Colon (tissue), 2 donors: ENCODE results near the gene IGFN1.

Source experiments
- FAIRE-seq: peaks from 2 replicates; lab custom pipeline; 2012; peaks lifted over from hg19 to GRCh38; lab: Jason Lieb, UNC
- donor health status: control.
- donor health status: control.

The IGFN1 gene

GRCh38 chr1:201185527-201186128 is 5.0 kb upstream of the IGFN1 start:
- FAIRE-seq, result no peak

DNA sequence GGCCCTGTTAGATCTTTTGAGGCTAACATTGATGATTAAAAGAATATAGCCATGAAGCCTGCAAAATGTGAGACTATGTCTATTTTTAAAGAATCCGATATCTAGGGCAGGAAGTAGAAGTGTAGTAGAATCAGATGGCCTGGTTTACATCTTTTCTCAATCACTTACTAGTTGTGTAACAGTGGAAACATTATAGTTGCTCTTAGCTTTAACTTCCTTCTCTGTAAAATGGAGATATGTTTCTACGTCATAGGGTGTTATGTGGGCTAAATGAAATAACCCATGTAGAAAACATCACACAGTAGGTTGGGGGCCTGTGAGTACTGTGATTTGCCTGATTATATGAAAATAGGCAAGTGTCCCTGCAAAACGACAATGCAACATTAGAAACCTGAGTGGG is 4.4 kb upstream of the IGFN1 start:
- no peak for FAIRE-seq

DNA sequence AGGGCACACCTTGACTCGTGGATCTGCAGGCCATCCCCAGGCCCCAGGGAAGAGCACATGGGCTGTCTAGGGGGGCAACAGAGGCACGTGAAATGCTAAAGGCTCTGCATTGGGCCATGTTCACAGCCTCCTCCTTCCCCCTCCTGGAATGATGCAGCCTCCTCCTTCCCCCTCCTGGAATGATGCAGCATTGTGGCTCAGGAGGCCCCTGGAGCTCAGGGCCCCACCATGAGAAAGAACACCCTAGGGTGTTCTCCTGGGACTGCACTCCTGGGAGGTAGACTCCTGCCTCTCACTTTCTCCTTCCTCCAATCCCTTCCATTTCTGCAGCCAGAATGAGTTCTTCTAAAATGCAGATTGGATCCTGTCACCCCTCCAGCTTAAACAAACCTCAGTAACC is 1.5 kb upstream of the IGFN1 start:
- no peak for FAIRE-seq

GRCh38 chr1:201190005-201190404 is 619 bp upstream of the IGFN1 start:
- FAIRE-seq, result no peak

DNA sequence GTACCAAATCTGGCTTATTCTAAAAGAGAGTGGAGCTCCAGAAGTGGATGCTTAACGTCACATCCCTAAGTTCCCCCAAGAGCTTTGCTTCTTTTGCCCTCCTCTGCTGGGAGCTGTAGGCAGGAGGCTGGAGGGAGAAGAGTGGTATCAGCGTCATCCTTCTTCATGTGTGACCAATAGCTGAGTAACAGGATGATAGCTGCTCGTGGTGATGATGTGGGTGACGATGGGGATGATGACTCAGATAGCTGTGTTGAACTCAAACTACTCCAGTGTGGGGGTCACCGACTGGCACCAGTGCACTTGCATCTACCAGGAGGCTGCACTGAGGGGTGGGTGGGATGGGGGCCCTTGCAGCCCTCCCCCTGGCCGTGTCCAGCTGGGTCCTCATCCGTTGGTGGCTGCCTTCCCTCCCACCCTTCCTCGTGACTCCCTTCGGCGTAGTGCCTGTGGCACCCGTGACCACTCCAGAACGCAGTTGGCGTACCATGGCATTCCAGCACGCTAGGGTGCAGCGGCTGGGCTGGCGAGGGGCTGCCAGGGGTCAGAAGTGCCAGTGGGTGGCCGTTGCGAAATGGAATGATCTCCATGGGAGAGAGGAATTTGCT is 1.1 kb downstream of the IGFN1 start:
- FAIRE-seq, result no peak

- no peak for FAIRE-seq
Observed at GRCh38 chr1:201192261-201192788, 1.7 kb downstream of the IGFN1 start.

DNA sequence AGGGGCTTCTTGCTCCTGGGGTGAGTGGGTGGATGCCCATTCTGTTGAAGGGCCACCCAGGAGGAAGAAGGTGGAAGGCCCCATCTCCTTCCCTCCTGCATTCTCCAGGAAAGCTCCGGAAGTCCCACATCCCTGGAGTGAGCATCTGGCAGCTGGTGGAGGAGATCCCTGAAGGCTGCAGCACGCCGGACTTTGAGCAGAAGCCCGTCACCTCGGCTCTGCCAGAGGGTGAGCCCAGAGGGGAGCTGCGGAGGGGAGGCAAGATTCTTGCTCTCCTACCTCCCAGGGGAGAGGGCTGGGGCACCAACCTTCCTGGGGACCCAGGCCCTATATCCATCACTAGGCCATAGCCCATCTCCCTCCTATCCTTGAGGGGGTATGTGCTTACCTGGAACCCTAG is 3.4 kb downstream of the IGFN1 start:
- no peak for FAIRE-seq

- FAIRE-seq, result no peak
Observed at GRCh38 chr1:201198598-201198997, 8.0 kb downstream of the IGFN1 start.

GRCh38 chr1:201205036-201205435 is 14.4 kb downstream of the IGFN1 start:
- FAIRE-seq, result no peak

- no peak for FAIRE-seq
Observed at GRCh38 chr1:201206176-201206575, 15.6 kb downstream of the IGFN1 start.

- FAIRE-seq, result no peak
Observed at GRCh38 chr1:201207046-201207445, 16.4 kb downstream of the IGFN1 start.

DNA sequence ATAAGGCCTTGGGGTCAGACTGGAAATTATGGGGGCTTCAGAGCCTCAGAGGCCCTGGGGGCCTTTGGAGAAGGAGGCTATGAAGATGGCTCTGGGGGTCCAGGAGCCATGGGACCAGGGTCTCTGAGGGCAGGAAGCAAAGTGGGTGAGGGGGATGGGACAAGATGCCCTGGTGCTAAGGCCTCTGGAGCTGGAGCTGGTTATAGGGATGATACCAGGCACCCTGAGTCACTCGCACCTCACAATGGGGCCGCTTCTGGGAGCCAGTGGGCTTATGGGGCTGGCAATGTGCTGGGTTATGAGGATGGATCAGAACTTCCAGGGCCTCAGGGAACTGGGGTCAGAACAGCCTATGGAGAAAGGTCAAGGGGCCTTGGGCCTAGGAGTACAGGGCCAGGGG is 17.6 kb downstream of the IGFN1 start:
- no peak for FAIRE-seq

DNA sequence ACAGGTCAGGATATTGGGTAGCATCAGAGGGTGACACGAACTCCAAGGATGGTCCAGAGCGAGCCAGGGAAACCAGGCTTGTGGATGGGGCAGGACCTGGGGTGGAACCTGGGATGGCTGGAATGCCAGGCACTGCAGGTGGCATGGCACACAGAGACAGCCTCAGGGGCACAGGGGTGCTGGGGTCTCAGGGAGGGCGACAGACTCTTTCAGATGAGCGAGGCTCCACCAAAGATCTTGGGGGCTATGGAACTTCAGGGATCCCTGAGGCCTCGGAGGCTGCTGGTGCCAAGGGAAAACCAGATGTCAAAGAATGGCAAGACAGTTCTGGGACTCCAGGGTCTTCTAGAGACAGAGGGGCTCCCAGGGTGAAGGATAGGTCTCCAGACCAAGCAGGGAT is 21.4 kb downstream of the IGFN1 start:
- no peak for FAIRE-seq

DNA sequence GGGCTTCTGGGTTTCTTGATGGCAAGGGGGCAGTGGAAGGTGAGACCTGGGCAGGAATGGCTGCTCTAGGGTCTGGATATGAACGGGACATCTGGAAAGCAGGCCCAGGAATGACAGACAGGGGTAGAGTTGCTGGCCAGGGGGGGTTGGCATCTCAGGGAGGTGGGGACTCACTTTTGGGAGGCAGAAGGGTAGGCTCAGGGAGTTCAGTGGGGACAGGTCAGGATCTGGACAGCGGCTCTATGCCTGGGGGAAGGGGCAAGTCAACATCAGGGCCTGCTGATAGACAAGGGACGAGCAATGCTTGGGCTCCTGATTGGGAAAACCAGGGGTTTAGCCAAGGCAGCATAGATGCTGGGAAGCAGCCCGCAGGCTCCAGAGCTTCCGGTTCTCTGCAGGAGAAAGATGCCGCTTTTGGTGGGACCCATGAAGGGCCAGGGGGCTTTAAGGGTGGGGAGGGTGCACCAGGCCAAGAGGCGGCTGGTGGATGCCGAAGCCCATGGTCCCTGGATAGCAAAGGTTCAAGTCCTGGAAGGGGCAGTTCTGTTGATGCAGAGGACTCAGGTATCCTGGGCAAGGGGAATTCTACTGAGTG is 21.9 kb downstream of the IGFN1 start:
- no peak for FAIRE-seq

GRCh38 chr1:201213106-201213770 is 22.6 kb downstream of the IGFN1 start:
- FAIRE-seq, result no peak

GRCh38 chr1:201213926-201214325 is 23.3 kb downstream of the IGFN1 start:
- FAIRE-seq, result no peak

- FAIRE-seq, result no peak
Observed at GRCh38 chr1:201214461-201214860, 23.8 kb downstream of the IGFN1 start.

DNA sequence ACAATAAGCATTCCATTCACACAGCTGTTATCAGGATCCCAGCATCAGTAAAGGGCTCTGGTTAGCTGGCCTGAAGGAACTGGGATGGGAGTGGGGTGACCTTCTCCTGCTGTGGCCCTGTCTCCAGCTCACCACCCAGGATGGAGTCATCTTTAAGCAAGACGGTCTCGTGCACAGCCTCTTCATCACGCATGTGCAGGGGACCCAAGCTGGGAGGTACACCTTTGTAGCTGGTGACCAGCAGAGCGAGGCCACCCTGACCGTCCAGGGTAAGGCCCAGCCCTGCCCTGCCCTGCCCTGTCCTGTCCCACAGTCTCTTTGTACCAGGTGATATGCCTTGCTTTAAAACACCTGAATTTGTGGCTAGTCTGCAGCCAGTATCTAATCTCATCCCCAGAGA is 24.3 kb downstream of the IGFN1 start:
- FAIRE-seq, result no peak

DNA sequence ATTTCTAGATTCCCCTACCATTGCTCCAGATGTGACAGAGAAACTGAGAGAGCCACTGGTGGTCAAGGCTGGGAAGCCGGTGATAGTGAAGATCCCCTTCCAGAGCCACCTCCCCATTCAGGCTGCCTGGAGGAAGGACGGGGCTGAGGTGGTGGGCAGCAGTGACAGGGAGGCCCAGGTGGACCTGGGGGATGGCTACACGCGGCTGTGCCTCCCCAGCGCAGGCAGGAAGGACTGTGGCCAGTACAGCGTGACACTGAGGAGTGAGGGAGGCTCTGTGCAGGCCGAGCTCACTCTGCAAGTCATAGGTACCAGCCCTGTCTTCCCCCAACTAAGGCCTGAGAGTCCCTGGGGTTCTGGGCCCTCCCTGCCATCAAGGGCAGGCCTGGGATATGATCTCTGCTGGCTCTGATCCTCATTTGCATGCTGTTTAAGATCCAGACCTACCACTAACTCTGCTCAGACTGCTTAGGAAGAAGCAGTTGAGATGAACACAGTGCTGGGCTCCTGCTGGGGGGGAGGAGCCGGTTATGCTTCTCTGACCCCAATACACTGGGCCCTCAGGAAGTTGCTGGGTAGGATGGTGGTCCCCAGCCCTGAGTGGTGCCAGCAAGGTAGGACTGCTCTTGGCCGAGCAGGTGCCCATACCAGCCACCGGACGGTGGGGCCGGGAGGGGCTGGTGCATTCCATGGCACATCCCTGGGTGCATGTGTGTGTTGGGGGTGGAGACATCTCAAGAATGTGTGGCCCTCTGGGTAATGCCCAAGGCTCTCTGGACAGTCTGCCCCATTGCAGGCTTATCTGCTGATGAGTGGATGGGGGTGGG is 25.1 kb downstream of the IGFN1 start:
- FAIRE-seq, result no peak

DNA sequence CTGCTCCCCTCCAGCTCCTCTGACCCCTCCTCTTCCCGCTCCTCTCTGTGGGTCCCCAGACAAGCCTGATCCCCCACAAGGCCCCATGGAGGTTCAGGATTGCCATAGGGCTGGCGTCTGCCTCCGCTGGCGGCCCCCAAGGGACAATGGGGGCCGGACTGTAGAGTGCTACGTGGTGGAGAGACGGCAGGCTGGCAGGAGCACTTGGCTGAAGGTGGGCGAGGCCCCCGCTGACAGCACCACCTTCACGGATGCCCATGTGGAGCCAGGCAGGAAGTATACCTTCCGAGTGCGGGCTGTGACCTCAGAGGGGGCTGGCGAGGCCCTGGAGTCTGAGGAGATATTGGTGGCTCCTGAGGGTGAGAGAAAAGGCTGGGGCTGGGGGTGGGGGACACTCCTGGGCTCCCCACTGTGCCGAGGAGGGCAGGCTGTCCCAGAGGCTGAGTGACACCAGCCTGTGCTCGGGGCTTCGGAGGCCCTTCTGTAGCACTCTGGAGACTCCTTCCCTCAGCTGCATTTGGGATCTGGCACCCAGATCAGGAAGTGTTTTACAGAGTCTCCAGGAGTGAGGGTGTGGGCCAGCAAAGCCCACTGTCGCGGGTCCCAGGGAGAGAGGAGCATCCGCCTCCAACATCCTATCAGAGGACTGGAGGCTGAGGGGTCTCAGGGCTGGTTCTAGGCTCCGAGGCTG is 25.9 kb downstream of the IGFN1 start:
- no peak for FAIRE-seq

DNA sequence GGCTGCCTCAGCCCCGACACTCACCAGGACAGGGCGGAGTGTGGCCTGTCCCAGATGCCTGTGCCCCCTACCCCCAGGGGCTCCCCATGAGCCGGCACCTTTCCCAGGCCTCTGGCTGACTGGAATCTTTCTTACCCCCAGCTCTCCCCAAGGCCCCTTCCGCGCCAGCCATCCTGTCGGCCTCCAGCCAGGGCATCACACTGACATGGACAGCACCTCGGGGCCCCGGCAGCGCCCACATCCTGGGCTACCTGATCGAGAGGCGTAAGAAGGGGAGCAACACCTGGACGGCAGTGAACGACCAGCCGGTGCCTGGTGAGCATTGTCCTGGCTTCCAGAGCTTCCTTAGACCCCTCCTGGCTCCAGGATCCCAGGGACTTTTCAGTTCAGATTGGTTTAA is 26.5 kb downstream of the IGFN1 start:
- no peak for FAIRE-seq

GRCh38 chr1:201217851-201218250 is 27.2 kb downstream of the IGFN1 start:
- FAIRE-seq, result no peak
